ENCODE measurements around the gene ITGB3.

DNA sequence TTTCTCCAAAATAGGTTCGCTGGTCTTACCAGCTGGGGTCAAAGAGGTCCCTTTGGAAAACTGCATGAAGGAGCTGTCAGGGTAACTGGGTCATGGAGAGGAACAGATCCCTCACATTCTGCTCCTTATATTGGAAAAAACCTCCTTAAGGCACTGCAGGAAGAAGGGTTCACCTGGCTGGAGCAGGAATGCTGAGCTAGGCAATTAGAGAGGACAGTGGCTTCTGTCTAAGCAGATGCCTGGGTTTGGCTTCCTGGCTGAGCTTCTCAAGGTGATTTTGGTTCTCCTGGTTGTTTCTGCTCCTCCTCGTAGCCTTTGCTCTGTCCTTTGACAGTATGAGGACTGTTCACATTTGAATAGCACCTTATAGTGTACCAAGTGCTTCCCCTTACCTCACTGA lies 19.6 kb downstream of the ITGB3 start:
- TF ChIP-seq TAF1 (IDR thresholded peaks at IDR 0.05; ENCODE audit: borderline replicate concordance, insufficient read depth, low read length) (no peak), SIN3A (IDR thresholded peaks at IDR 0.05; ENCODE audit: borderline replicate concordance, insufficient read depth, low read length) (no peak)
